HG02938 (cell line): ENCODE measurements around the gene KCNH1.

Source experiments
- ATAC-seq: cut with Tn5 transposase; IDR thresholded peaks from one replicate; pipeline ENCODE4 v1.9.1; 2021; ENCODE audit warnings: mild to moderate bottlenecking, moderate library complexity; ENCODE audit not compliant: unreplicated experiment

KCNH1 gene

GRCh38 chr1:210882414-210883221, 251.3 kb downstream of the KCNH1 start:
- no peak for ATAC-seq

- no peak for ATAC-seq
Measured at GRCh38 chr1:210878564-210878963, 255.4 kb downstream of the KCNH1 start.

- ATAC-seq, result no peak
Measured at GRCh38 chr1:210876275-210876674, 257.7 kb downstream of the KCNH1 start.

- no peak for ATAC-seq
Measured at GRCh38 chr1:210866532-210866931, 267.4 kb downstream of the KCNH1 start.

- no peak for ATAC-seq
Measured at GRCh38 chr1:210857705-210858104, 276.2 kb downstream of the KCNH1 start.

- ATAC-seq, result no peak
Measured at GRCh38 chr1:210857146-210857663, 276.7 kb downstream of the KCNH1 start.

GRCh38 chr1:210855440-210855839, 278.5 kb downstream of the KCNH1 start:
- ATAC-seq, result no peak

- ATAC-seq, result no peak
Measured at GRCh38 chr1:210853276-210853675, 280.7 kb downstream of the KCNH1 start.

- no peak for ATAC-seq
Measured at GRCh38 chr1:210850556-210850955, 283.4 kb downstream of the KCNH1 start.

GRCh38 chr1:210848474-210848873, 285.5 kb downstream of the KCNH1 start:
- no peak for ATAC-seq

- ATAC-seq, result no peak
Measured at GRCh38 chr1:210841926-210842625, 291.9 kb downstream of the KCNH1 start.

GRCh38 chr1:210830034-210831028, 303.6 kb downstream of the KCNH1 start:
- no peak for ATAC-seq

GRCh38 chr1:210828996-210829596, 304.9 kb downstream of the KCNH1 start:
- no peak for ATAC-seq

GRCh38 chr1:210827481-210827880, 306.5 kb downstream of the KCNH1 start:
- ATAC-seq, result no peak

GRCh38 chr1:210826686-210827085, 307.3 kb downstream of the KCNH1 start:
- no peak for ATAC-seq

- no peak for ATAC-seq
Measured at GRCh38 chr1:210822932-210823331, 311.0 kb downstream of the KCNH1 start.

- ATAC-seq, result no peak
Measured at GRCh38 chr1:210822241-210822640, 311.7 kb downstream of the KCNH1 start.

GRCh38 chr1:210821615-210822014, 312.3 kb downstream of the KCNH1 start:
- ATAC-seq, result no peak

GRCh38 chr1:210819266-210819665, 314.7 kb downstream of the KCNH1 start:
- ATAC-seq, result no peak
